HepG2 (cell line): ENCODE data around the gene SCFD2.

Experiments used
- CEBPB ChIP-seq: IDR thresholded peaks from 2 replicates; pipeline ENCODE4 v1.6.1; 2011; ENCODE audit warnings: low read depth, low read length, improper control_type of control experiment, borderline replicate concordance
- CSRNP1 ChIP-seq: sonication (generic); formaldehyde crosslinking; IDR thresholded peaks from 2 replicates; pipeline ENCODE4 v1.8.1; 2023; ENCODE audit warnings: mild to moderate bottlenecking, missing genetic modification reagents
- ESRRA ChIP-seq: sonication (generic); formaldehyde crosslinking; IDR thresholded peaks from 2 replicates; pipeline ENCODE4 v1.5.1; 2020; ENCODE audit warnings: mild to moderate bottlenecking, low read depth, missing genetic modification reagents
- GLMP ChIP-seq: sonication (generic); formaldehyde crosslinking; IDR thresholded peaks from 2 replicates; pipeline ENCODE4 v1.9.0; 2021; ENCODE audit warnings: missing genetic modification reagents, mild to moderate bottlenecking, borderline replicate concordance
- HNRNPH1 ChIP-seq: fragments of 200-400 bp; formaldehyde crosslinking; optimal IDR thresholded peaks from 2 replicates; pipeline ENCODE3; 2017; ENCODE audit warnings: mild to moderate bottlenecking, low read depth, low read length
- POLR2A ChIP-seq, 2 experiments: IDR thresholded peaks; 2 replicates each; pipeline ENCODE4 v1.6.1; 2011; ENCODE audit warnings: low read depth in 2 of 2, low read length in 2 of 2, mild to moderate bottlenecking in 1 of 2, moderate library complexity in 1 of 2; ENCODE audit not compliant: insufficient read depth in 1 of 2
- REST ChIP-seq, 2 experiments: IDR thresholded peaks; 2 replicates each; pipeline ENCODE4 v1.6.1; 2011 to 2012; ENCODE audit warnings: low read length in 2 of 2, borderline replicate concordance in 1 of 2, low read depth in 1 of 2, mild to moderate bottlenecking in 1 of 2, moderate library complexity in 1 of 2
- ZNF383 ChIP-seq: sonication (generic); formaldehyde crosslinking; IDR thresholded peaks from 2 replicates; pipeline ENCODE4 v1.4.0; 2020; ENCODE audit warnings: missing genetic modification reagents, mild to moderate bottlenecking, borderline replicate concordance
- ZNF589 ChIP-seq: sonication (generic); formaldehyde crosslinking; conservative IDR thresholded peaks from 2 replicates; pipeline ENCODE4 v1.8.0; 2022; ENCODE audit warnings: mild to moderate bottlenecking, moderate library complexity, missing genetic modification reagents

GRCh38 chr4:53005808-53006207 is 360.1 kb downstream of the SCFD2 start:
- no peak for TF ChIP-seq ZNF589 (CRISPR knock-in tag)
- TF ChIP-seq ZNF383 (CRISPR knock-in tag), result no peak
- TF ChIP-seq REST (IDR thresholded peaks at IDR 0.05; ENCODE audit: borderline replicate concordance in 1 of 2, low read depth in 1 of 2, low read length in 2 of 2), result no peak
- TF ChIP-seq ESRRA (CRISPR knock-in tag), result no peak
- no peak for TF ChIP-seq CSRNP1 (CRISPR knock-in tag)
- no peak for TF ChIP-seq HNRNPH1
- TF ChIP-seq CEBPB, result no peak
- TF ChIP-seq GLMP (CRISPR knock-in tag), result no peak
- no peak for TF ChIP-seq POLR2A (IDR thresholded peaks at IDR 0.05; ENCODE audit: insufficient read depth in 1 of 2, low read depth in 2 of 2, low read length in 2 of 2)
